GM12878 (cell line): Measurements from ENCODE around the gene MAPRE3. TPM values are rescaled to one million over a fixed set of nuclear protein-coding genes. Genes with fewer than 3 reads are reported as not detected.

Experiments used
- ATAC-seq: fragments of 200-7000 bp; cut with Tn5 transposase; 3 replicates; pipeline ENCODE4 v1.9.1; 2020; ENCODE audit warnings: mild to moderate bottlenecking, moderate library complexity
- BruUV-seq: library from RNA; stranded (reverse); fragments of 400-500 nt; replicated peaks from 2 replicates; lab custom pipeline; 2021; lab: Mats Ljungman, UMichigan
- CTCF ChIA-PET: fragments of 300-600 bp; sonication (Branson Sonifier 250); formaldehyde crosslinking; extraction: SDS; loops from one replicate; lab custom pipeline; 2021; ENCODE audit warnings: inconsistent platforms; lab: Yijun Ruan, JAX
- POLR2A ChIA-PET: fragments of 350-600 bp; formaldehyde crosslinking; extraction: SDS; loops from one replicate; lab custom pipeline; 2021; ENCODE audit warnings: inconsistent platforms; lab: Charles Lee
- RAD21 ChIA-PET: fragments of 300-600 bp; sonication (Branson Sonifier 250); formaldehyde crosslinking; loops from one replicate; lab custom pipeline; 2023; ENCODE audit warnings: antibody characterized with exemption; ENCODE audit not compliant: unreplicated experiment; lab: Charles Lee
- SMC1A ChIA-PET: fragments of 300-600 bp; sonication (Branson Sonifier 250); formaldehyde crosslinking; loops from one replicate; lab custom pipeline; 2023; ENCODE audit not compliant: unreplicated experiment, uncharacterized antibody; lab: Charles Lee
- DNase-seq: peaks from one replicate; pipeline ENCODE4 v3.0.0-alpha.2; 2011; ENCODE audit warnings: low read depth, low spot score
- FAIRE-seq: peaks from 3 replicates; lab custom pipeline; 2011; peaks lifted over from hg19 to GRCh38; lab: Jason Lieb, UNC
- H2AFZ ChIP-seq: 2 replicates; pipeline ENCODE4 v1.6.0; 2011; ENCODE audit warnings: low read depth, low read length, control low read depth; ENCODE audit not compliant: control insufficient read depth
- H3K27ac ChIP-seq: 2 replicates; pipeline ENCODE4 v1.5.1; 2011; ENCODE audit warnings: control low read depth; ENCODE audit not compliant: control insufficient read depth, insufficient read depth
- H3K27me3 ChIP-seq, 2 experiments: replicated peaks in 1 of 2; 2 replicates each; pipeline versions ENCODE4 v1.6.0 to v1.6.1; 2011; ENCODE audit warnings: low read length in 1 of 2; ENCODE audit not compliant: control insufficient read depth in 2 of 2, insufficient read depth in 2 of 2
- H3K36me3 ChIP-seq, 2 experiments: 2 replicates each; pipeline ENCODE4 v1.5.1; 2011; ENCODE audit warnings: low read length in 1 of 2; ENCODE audit not compliant: control insufficient read depth in 2 of 2, insufficient read depth in 2 of 2
- H3K4me1 ChIP-seq: 2 replicates; pipeline ENCODE4 v1.6.1; 2011; ENCODE audit warnings: mild to moderate bottlenecking, low read length, moderate library complexity, mixed read lengths; ENCODE audit not compliant: control insufficient read depth, insufficient read depth
- H3K4me2 ChIP-seq: 2 replicates; pipeline ENCODE4 v1.6.0; 2011; ENCODE audit warnings: control low read depth; ENCODE audit not compliant: control insufficient read depth, insufficient read depth
- H3K4me3 ChIP-seq: fragments of 200-600 bp; sonication (generic); 2 replicates; pipeline ENCODE4 v1.5.1; 2016
- H3K79me2 ChIP-seq: 2 replicates; pipeline ENCODE4 v1.6.0; 2011; ENCODE audit warnings: low read length; ENCODE audit not compliant: control insufficient read depth, insufficient read depth
- H3K9ac ChIP-seq: 2 replicates; pipeline ENCODE4 v1.8.0; 2011; ENCODE audit warnings: low read length, control low read depth, mixed read lengths; ENCODE audit not compliant: control insufficient read depth, insufficient read depth
- H3K9me3 ChIP-seq: replicated peaks from 3 replicates; pipeline ENCODE4 v1.5.1; 2011; ENCODE audit warnings: mild to moderate bottlenecking, low read length; ENCODE audit not compliant: control insufficient read depth, insufficient read depth
- H4K20me1 ChIP-seq: 2 replicates; pipeline ENCODE4 v1.6.0; 2011; ENCODE audit not compliant: control insufficient read depth, insufficient read depth
- CBFB ChIP-seq: IDR thresholded peaks from 2 replicates; pipeline ENCODE4 v1.6.1; 2016; ENCODE audit warnings: antibody characterized with exemption, low read depth
- FOXM1 ChIP-seq: IDR thresholded peaks from 2 replicates; pipeline ENCODE4 v1.6.1; 2012; ENCODE audit warnings: low read depth, mild to moderate bottlenecking, inconsistent platforms, low read length, moderate library complexity
- GABPA ChIP-seq: IDR thresholded peaks from 2 replicates; pipeline ENCODE4 v1.6.1; 2014; ENCODE audit warnings: antibody characterized with exemption, low read depth, mild to moderate bottlenecking, inconsistent platforms
- KDM1A ChIP-seq: fragments of 200-600 bp; sonication (generic); IDR thresholded peaks from 2 replicates; pipeline ENCODE4 v1.6.1; 2016; ENCODE audit warnings: borderline replicate concordance
- MYC ChIP-seq: IDR thresholded peaks from 2 replicates; pipeline ENCODE4 v1.6.1; 2011; ENCODE audit warnings: mild to moderate bottlenecking, low read length, moderate library complexity, inconsistent platforms; ENCODE audit not compliant: insufficient read depth, insufficient replicate concordance, insufficient read length, severe bottlenecking
- TAF1 ChIP-seq: IDR thresholded peaks from 2 replicates; pipeline ENCODE4 v1.6.1; 2011; ENCODE audit warnings: mild to moderate bottlenecking, low read depth, low read length, borderline replicate concordance
- TBL1XR1 ChIP-seq: IDR thresholded peaks from 2 replicates; pipeline ENCODE4 v1.6.1; 2012; ENCODE audit warnings: low read depth, low read length, improper control_type of control experiment
- TCF12 ChIP-seq: IDR thresholded peaks from 2 replicates; pipeline ENCODE4 v1.6.1; 2011; ENCODE audit warnings: low read depth, mild to moderate bottlenecking, low read length
- TCF7 ChIP-seq: IDR thresholded peaks from 2 replicates; pipeline ENCODE4 v1.6.1; 2014; ENCODE audit warnings: antibody characterized with exemption, borderline replicate concordance
- ZBED1 ChIP-seq: IDR thresholded peaks from 2 replicates; pipeline ENCODE4 v1.6.1; 2016; ENCODE audit warnings: borderline replicate concordance
- ZNF384 ChIP-seq: IDR thresholded peaks from 2 replicates; pipeline ENCODE4 v1.6.1; 2012; ENCODE audit warnings: low read depth, mild to moderate bottlenecking, low read length, improper control_type of control experiment, borderline replicate concordance
- WGBS: methylation state at CpG from one replicate; pipeline ENCODE4 v1.1.6; 2016; ENCODE audit warnings: low lambda C conversion rate; ENCODE audit not compliant: insufficient replicate concordance, insufficient coverage; ENCODE audit errors: missing lambda C conversion rate; 5-methylcytosine and 5-hydroxymethylcytosine counted together
- in situ Hi-C: fragments of 300-500 bp; cut with MboI; formaldehyde crosslinking; loops from 9 replicates; pipeline ENCODE4 v1.14.3; 2018; ENCODE audit warnings: mixed read lengths
- intact Hi-C: fragments of 100-400 bp; cut with micrococcal nuclease; formaldehyde crosslinking; loops from one replicate; pipeline ENCODE4 v1.14.2; 2022; ENCODE audit not compliant: unreplicated experiment
- polyA plus RNA-seq, 11 experiments: library from polyadenylated mRNA; depleted of rRNA in 4 of 11; unstranded in 6 of 11; stranded (reverse) in 5 of 11; fragments of >200 nt; fragmentation: Nextera tagmentation in 4 of 11; fragmentation: Illumina TruSeq in 1 of 11; extraction: Ambion mirVana in 4 of 11; extraction: Trizol in 1 of 11; gene quantifications; 1 replicate in 1 of 11; 2 replicates in 10 of 11; pipeline versions ENCODE4 v1.2.1 to v1.2.3, GENCODE V29; 2011 to 2016; ENCODE audit warnings: inconsistent platforms in 2 of 11, missing spikeins in 2 of 11, low read depth in 1 of 11
- total RNA-seq, 4 experiments: library from RNA; depleted of rRNA in 3 of 4; stranded (reverse); fragments of >200 nt in 3 of 4; fragmentation: Illumina TruSeq in 1 of 4; extraction: Trizol in 1 of 4; gene quantifications; 2 replicates each; pipeline versions ENCODE4 v1.2.1 to v1.2.3, GENCODE V29; 2013 to 2021
- TF ChIP-seq, protein P1 (sequence below): IDR thresholded peaks from 2 replicates; pipeline ENCODE4 v1.6.1; 2012; ENCODE audit warnings: improper control_type of control experiment, low read depth, low read length; ENCODE audit not compliant: insufficient replicate concordance
- TF ChIP-seq, protein P2 (sequence below): IDR thresholded peaks from 2 replicates; pipeline ENCODE4 v1.6.1; 2011; ENCODE audit warnings: borderline replicate concordance, low read depth, mild to moderate bottlenecking, moderate library complexity, mixed read lengths, low read length; ENCODE audit not compliant: insufficient read depth; ENCODE audit errors: extremely low read length
- TF ChIP-seq, protein P3 (sequence below): fragments of 450-650 bp; formaldehyde crosslinking; IDR thresholded peaks from 2 replicates; pipeline ENCODE4 v1.4.0; 2022; ENCODE audit warnings: mild to moderate bottlenecking, moderate library complexity

MAPRE3 gene
- total and polyA plus RNA-seq, 10 of the 15 experiments (the other 5 are each of a cell fraction or from before 2014, with no cell fraction given) = 0.03 to 1.3 (median 0.73) TPM; not detected in 1

DNA sequence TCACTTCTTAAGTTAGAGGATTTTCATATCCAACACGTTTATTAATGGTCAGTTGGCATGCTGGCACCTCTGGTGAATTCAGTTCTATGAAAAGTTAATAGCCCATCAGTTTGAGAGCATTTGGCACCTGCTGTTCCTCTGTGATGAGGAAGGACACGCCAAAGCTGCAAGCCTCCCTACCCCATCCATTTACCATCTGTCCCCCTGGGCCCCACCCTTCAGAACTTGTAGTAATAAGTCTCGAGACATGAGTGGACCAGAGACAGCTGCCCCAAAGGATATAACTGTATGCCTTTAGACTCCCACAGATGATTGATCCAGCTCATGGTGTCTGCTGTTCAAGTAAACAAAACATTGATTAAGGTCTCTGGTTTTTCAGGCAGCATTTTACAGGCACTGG is 94.7 kb downstream of the MAPRE3 start (continued):
- TF ChIP-seq, protein P1, sequence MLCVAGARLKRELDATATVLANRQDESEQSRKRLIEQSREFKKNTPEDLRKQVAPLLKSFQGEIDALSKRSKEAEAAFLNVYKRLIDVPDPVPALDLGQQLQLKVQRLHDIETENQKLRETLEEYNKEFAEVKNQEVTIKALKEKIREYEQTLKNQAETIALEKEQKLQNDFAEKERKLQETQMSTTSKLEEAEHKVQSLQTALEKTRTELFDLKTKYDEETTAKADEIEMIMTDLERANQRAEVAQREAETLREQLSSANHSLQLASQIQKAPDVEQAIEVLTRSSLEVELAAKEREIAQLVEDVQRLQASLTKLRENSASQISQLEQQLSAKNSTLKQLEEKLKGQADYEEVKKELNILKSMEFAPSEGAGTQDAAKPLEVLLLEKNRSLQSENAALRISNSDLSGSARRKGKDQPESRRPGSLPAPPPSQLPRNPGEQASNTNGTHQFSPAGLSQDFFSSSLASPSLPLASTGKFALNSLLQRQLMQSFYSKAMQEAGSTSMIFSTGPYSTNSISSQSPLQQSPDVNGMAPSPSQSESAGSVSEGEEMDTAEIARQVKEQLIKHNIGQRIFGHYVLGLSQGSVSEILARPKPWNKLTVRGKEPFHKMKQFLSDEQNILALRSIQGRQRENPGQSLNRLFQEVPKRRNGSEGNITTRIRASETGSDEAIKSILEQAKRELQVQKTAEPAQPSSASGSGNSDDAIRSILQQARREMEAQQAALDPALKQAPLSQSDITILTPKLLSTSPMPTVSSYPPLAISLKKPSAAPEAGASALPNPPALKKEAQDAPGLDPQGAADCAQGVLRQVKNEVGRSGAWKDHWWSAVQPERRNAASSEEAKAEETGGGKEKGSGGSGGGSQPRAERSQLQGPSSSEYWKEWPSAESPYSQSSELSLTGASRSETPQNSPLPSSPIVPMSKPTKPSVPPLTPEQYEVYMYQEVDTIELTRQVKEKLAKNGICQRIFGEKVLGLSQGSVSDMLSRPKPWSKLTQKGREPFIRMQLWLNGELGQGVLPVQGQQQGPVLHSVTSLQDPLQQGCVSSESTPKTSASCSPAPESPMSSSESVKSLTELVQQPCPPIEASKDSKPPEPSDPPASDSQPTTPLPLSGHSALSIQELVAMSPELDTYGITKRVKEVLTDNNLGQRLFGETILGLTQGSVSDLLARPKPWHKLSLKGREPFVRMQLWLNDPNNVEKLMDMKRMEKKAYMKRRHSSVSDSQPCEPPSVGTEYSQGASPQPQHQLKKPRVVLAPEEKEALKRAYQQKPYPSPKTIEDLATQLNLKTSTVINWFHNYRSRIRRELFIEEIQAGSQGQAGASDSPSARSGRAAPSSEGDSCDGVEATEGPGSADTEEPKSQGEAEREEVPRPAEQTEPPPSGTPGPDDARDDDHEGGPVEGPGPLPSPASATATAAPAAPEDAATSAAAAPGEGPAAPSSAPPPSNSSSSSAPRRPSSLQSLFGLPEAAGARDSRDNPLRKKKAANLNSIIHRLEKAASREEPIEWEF = no peak
- TF ChIP-seq CBFB = no peak
- TF ChIP-seq MYC = no peak
- no peak for TF ChIP-seq TAF1
- TF ChIP-seq TBL1XR1 = no peak
- no peak for TF ChIP-seq TCF7
- TF ChIP-seq GABPA = no peak

DNA sequence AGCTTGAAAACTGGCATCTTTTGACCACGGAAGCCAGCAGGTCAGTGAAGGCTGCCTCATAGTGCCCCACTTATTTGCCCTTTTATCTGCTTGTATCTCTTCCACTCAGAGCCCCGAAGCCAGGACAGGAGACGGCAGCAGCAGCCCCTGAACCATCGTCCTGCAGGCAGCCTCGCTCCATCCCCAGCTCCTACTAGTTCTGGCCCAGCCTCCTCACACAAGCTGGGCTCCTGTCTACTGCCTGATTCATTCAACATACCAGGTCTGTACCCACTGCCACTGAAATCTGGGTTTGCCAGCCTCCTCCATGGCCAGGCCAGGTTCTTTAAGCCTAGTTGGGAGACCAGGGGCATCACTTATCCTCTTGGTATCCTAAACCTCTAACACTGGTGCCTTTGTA is 96.9 kb downstream of the MAPRE3 start:
- 99% methylated on average over 5 of the region's 5 CpGs for WGBS
- no peak for FAIRE-seq
- TF ChIP-seq, protein P2, sequence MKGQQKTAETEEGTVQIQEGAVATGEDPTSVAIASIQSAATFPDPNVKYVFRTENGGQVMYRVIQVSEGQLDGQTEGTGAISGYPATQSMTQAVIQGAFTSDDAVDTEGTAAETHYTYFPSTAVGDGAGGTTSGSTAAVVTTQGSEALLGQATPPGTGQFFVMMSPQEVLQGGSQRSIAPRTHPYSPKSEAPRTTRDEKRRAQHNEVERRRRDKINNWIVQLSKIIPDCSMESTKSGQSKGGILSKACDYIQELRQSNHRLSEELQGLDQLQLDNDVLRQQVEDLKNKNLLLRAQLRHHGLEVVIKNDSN = no peak
- TF ChIP-seq FOXM1 (no peak), TCF12 (no peak), KDM1A (no peak), ZNF384 (no peak), ZBED1 (no peak)
- TF ChIP-seq, protein P3, sequence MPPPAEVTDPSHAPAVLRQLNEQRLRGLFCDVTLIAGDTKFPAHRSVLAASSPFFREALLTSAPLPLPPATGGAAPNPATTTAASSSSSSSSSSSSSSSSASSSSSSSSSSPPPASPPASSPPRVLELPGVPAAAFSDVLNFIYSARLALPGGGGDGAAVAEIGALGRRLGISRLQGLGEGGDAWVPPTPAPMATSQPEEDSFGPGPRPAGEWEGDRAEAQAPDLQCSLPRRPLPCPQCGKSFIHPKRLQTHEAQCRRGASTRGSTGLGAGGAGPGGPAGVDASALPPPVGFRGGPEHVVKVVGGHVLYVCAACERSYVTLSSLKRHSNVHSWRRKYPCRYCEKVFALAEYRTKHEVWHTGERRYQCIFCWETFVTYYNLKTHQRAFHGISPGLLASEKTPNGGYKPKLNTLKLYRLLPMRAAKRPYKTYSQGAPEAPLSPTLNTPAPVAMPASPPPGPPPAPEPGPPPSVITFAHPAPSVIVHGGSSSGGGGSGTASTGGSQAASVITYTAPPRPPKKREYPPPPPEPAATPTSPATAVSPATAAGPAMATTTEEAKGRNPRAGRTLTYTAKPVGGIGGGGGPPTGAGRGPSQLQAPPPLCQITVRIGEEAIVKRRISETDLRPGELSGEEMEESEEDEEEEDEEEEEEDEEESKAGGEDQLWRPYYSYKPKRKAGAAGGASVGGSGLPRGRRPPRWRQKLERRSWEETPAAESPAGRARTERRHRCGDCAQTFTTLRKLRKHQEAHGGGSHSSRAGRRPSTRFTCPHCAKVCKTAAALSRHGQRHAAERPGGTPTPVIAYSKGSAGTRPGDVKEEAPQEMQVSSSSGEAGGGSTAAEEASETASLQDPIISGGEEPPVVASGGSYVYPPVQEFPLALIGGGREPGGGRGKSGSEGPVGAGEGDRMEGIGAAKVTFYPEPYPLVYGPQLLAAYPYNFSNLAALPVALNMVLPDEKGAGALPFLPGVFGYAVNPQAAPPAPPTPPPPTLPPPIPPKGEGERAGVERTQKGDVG (CRISPR knock-in tag) = no peak

More for the DNA sequence above, 96.9 kb downstream of the MAPRE3 start:
- DNase-seq (no peak), ATAC-seq (no peak)
- H3K9ac ChIP-seq = no peak overlapping the region
- no TSS peak for BruUV-seq
- H3K4me1 ChIP-seq = peaks cover 7% of the 10 kb centered on the region
- no peak overlapping the region for H3K4me3 ChIP-seq
- in situ Hi-C loops (no loop called here), intact Hi-C loops (no loop called here)
- H3K27ac ChIP-seq = no peak overlapping the region
- H4K20me1 ChIP-seq = no peaks in the 10 kb centered on the region
- RAD21 ChIA-PET = interaction anchor here (1.0 kb wide), 1 partner anchor 17 kb away, joined by 3 read pairs; no protein-coding TSS in a partner anchor
- no peak overlapping the region for H3K4me2 ChIP-seq
- CTCF ChIA-PET = interaction anchor here (1.1 to 1.4 kb wide), 2 partner anchors 9 to 17 kb away, joined by 3 read pairs; partner anchors contain the start of gene AGBL5
- no peaks in the 10 kb centered on the region for H3K27me3 ChIP-seq
- peaks cover 3 to 25% of the 10 kb centered on the region in 2 experiments; a peak in 3 of 4 replicates for H3K36me3 ChIP-seq
- no peaks in the 10 kb centered on the region for H3K9me3 ChIP-seq
- H3K79me2 ChIP-seq = peaks cover 32% of the 10 kb centered on the region
- POLR2A ChIA-PET = interaction anchor here (12.2 kb wide), 1 partner anchor 14 kb away, joined by 139 read pairs; the partner anchor contains the start of gene AGBL5
- no peak overlapping the region for H2AFZ ChIP-seq
- SMC1A ChIA-PET = no interaction called here
